Peyer's patch (tissue), 4 donors: ENCODE measurements around the gene PDE11A. TPM values are rescaled to one million over a fixed set of nuclear protein-coding genes. Genes with fewer than 3 reads are reported as not detected.

Experiments
- DNase-seq, 3 donors: peaks; one replicate each; pipeline ENCODE4 v3.0.0-alpha.2; 2017 to 2019
- H3K27ac ChIP-seq, 4 donors: fragments of 200-600 bp; sonication (generic); one replicate each; pipeline ENCODE4 v1.5.1; 2016 to 2019
- H3K27me3 ChIP-seq, 2 donors: fragments of 200-600 bp; sonication (generic); one replicate each; pipeline ENCODE4 v1.5.1; 2019
- H3K36me3 ChIP-seq, 3 donors: fragments of 200-600 bp; sonication (generic); one replicate each; pipeline ENCODE4 v1.5.1; 2016 to 2019
- H3K4me1 ChIP-seq, 4 donors: fragments of 200-600 bp; sonication (generic); one replicate each; pipeline ENCODE4 v1.5.1; 2016 to 2019
- H3K4me3 ChIP-seq, 4 donors: fragments of 200-600 bp; sonication (generic); 1 replicate in 3 of 4; 2 replicates in 1 of 4; pipeline ENCODE4 v1.5.1; 2016 to 2019; ENCODE audit warnings: mild to moderate bottlenecking in 1 of 4
- H3K9me3 ChIP-seq, 4 donors: fragments of 200-600 bp; sonication (generic); one replicate each; pipeline ENCODE4 v1.5.1; 2016 to 2019; ENCODE audit warnings: mild to moderate bottlenecking in 1 of 4
- CTCF ChIP-seq, 6 experiments: fragments of 450-650 bp in 4 of 6; fragments of 200-600 bp in 2 of 6; sonication (generic) in 1 of 6; IDR thresholded peaks; one replicate each; pipeline ENCODE4 v1.5.1; 2017 to 2019; ENCODE audit warnings: antibody characterized with exemption in 6 of 6, mild to moderate bottlenecking in 3 of 6, moderate library complexity in 1 of 6
- POLR2A ChIP-seq, 2 donors: fragments of 450-650 bp; IDR thresholded peaks; one replicate each; pipeline ENCODE4 v1.5.1; 2017; ENCODE audit warnings: antibody characterized with exemption in 2 of 2, mild to moderate bottlenecking in 2 of 2, moderate library complexity in 2 of 2
- total RNA-seq, 4 donors: library from RNA; depleted of rRNA; stranded (reverse); fragments of >200 nt; gene quantifications; one replicate each; pipeline ENCODE4 v1.1.0, GENCODE V29; 2016

PDE11A gene
- total RNA-seq, 4 donors from 2014 or later, result 1.6 to 2.1 (median 1.7) TPM

GRCh38 chr2:177721818-177722567 lies 350.6 kb downstream of the PDE11A start:
- TF ChIP-seq CTCF (IDR thresholded peaks at IDR 0.05) (no peak), POLR2A (IDR thresholded peaks at IDR 0.05) (no peak)
- Histone ChIP-seq H3K27me3 (no peaks in the 10 kb centered on the region), H3K4me1 (no peaks in the 10 kb centered on the region), H3K27ac (no peak overlapping the region), H3K9me3 (no peaks in the 10 kb centered on the region), H3K4me3 (no peak overlapping the region), H3K36me3 (no peaks in the 10 kb centered on the region)
- no peak for DNase-seq

GRCh38 chr2:177721087-177721486 lies 351.5 kb downstream of the PDE11A start:
- Histone ChIP-seq H3K4me3 (no peak overlapping the region), H3K36me3 (no peaks in the 10 kb centered on the region), H3K27me3 (no peaks in the 10 kb centered on the region), H3K9me3 (no peaks in the 10 kb centered on the region), H3K27ac (no peak overlapping the region), H3K4me1 (no peaks in the 10 kb centered on the region)
- TF ChIP-seq POLR2A (IDR thresholded peaks at IDR 0.05) (no peak), CTCF (IDR thresholded peaks at IDR 0.05) (no peak)
- no peak for DNase-seq

- no peak overlapping the region for H3K4me3 ChIP-seq
- no peak for DNase-seq
- TF ChIP-seq POLR2A (IDR thresholded peaks at IDR 0.05) (no peak), CTCF (IDR thresholded peaks at IDR 0.05) (peak in 1 of 6 experiments; percentile 25)
Measured at GRCh38 chr2:177717831-177718618, 354.6 kb downstream of the PDE11A start.

GRCh38 chr2:177716484-177716883 lies 356.1 kb downstream of the PDE11A start:
- Histone ChIP-seq H3K4me1 (no peaks in the 10 kb centered on the region), H3K4me3 (no peak overlapping the region), H3K9me3 (no peaks in the 10 kb centered on the region), H3K27me3 (no peaks in the 10 kb centered on the region), H3K36me3 (no peaks in the 10 kb centered on the region), H3K27ac (no peak overlapping the region)
- DNase-seq, result no peak
- TF ChIP-seq POLR2A (IDR thresholded peaks at IDR 0.05) (no peak), CTCF (IDR thresholded peaks at IDR 0.05) (no peak)

More at GRCh38 chr2:177717831-177718618, 354.6 kb downstream of the PDE11A start:
- Histone ChIP-seq H3K9me3 (no peaks in the 10 kb centered on the region), H3K36me3 (no peaks in the 10 kb centered on the region), H3K4me1 (no peaks in the 10 kb centered on the region), H3K27ac (no peak overlapping the region), H3K27me3 (no peaks in the 10 kb centered on the region)

GRCh38 chr2:177715771-177716170 lies 356.8 kb downstream of the PDE11A start:
- TF ChIP-seq CTCF (IDR thresholded peaks at IDR 0.05) (no peak), POLR2A (IDR thresholded peaks at IDR 0.05) (no peak)
- DNase-seq, result no peak
- H3K9me3 ChIP-seq, result no peaks in the 10 kb centered on the region
- no peaks in the 10 kb centered on the region for H3K4me1 ChIP-seq
- H3K36me3 ChIP-seq, result no peaks in the 10 kb centered on the region
- no peaks in the 10 kb centered on the region for H3K27me3 ChIP-seq
- H3K27ac ChIP-seq, result no peak overlapping the region
- no peak overlapping the region for H3K4me3 ChIP-seq
